OCI-LY7 (cell line): ENCODE data around the gene RTKN. TPM values are rescaled to one million over a fixed set of nuclear protein-coding genes. Genes with fewer than 3 reads are reported as not detected.
"Not testable (repeated sequence)": the region's sequence is repeated elsewhere in the genome, so short reads cannot be mapped to it uniquely, and the experiment has no call there.

Experiments used
- BruUV-seq: library from RNA; stranded (reverse); fragments of 400-500 nt; replicated peaks from 2 replicates; lab custom pipeline; 2021; lab: Mats Ljungman, UMichigan
- CTCF ChIA-PET: fragments of 300-600 bp; sonication (Branson Sonifier 250); formaldehyde crosslinking; loops from one replicate; lab custom pipeline; 2022; ENCODE audit warnings: antibody characterized with exemption; ENCODE audit not compliant: unreplicated experiment; lab: Charles Lee
- POLR2A ChIA-PET: fragments of 300-600 bp; sonication (Branson Sonifier 250); formaldehyde crosslinking; loops from one replicate; lab custom pipeline; 2022; ENCODE audit warnings: antibody characterized with exemption; lab: Charles Lee
- DNase-seq: peaks from one replicate; pipeline ENCODE4 v3.0.0-alpha.2; 2015; ENCODE audit warnings: low spot score
- H2AFZ ChIP-seq: fragments of 200-600 bp; sonication (generic), shearing (Covaris generic); 2 replicates; pipeline ENCODE4 v1.6.1; 2014; ENCODE audit warnings: mild to moderate bottlenecking, antibody characterized with exemption, low read length, moderate library complexity
- H3K27ac ChIP-seq: fragments of 200-600 bp; sonication (generic); 2 replicates; pipeline ENCODE4 v1.5.1; 2014; ENCODE audit warnings: mixed run types, low read depth, mild to moderate bottlenecking, moderate library complexity, low read length, inconsistent platforms; ENCODE audit not compliant: poor library complexity, severe bottlenecking
- H3K36me3 ChIP-seq: fragments of 200-600 bp; sonication (generic); 2 replicates; pipeline ENCODE4 v1.6.1; 2014; ENCODE audit warnings: mild to moderate bottlenecking, antibody characterized with exemption, low read length, moderate library complexity, mixed read lengths; ENCODE audit not compliant: insufficient read depth
- H3K4me1 ChIP-seq: fragments of 200-600 bp; sonication (generic); 2 replicates; pipeline ENCODE4 v1.5.1; 2014; ENCODE audit warnings: mild to moderate bottlenecking, low read length; ENCODE audit not compliant: insufficient read depth, poor library complexity, severe bottlenecking
- H3K4me2 ChIP-seq: fragments of 200-600 bp; sonication (generic); 2 replicates; pipeline ENCODE4 v1.6.1; 2014; ENCODE audit warnings: mild to moderate bottlenecking, low read length
- H3K4me3 ChIP-seq: fragments of 200-600 bp; sonication (generic); 2 replicates; pipeline ENCODE4 v1.5.1; 2014; ENCODE audit warnings: mild to moderate bottlenecking, low read depth, low read length; ENCODE audit not compliant: poor library complexity, severe bottlenecking
- H3K79me2 ChIP-seq: fragments of 200-600 bp; sonication (generic); 2 replicates; pipeline ENCODE4 v1.6.1; 2016; ENCODE audit warnings: low read depth, mild to moderate bottlenecking, low read length, moderate library complexity, mixed read lengths; ENCODE audit not compliant: insufficient read depth
- H3K9me2 ChIP-seq: fragments of 200-600 bp; sonication (generic); 2 replicates; pipeline ENCODE4 v1.6.1; 2016; ENCODE audit warnings: mild to moderate bottlenecking, low read length, mixed read lengths; ENCODE audit not compliant: insufficient read depth
- H3K9me3 ChIP-seq: fragments of 200-600 bp; sonication (generic); 2 replicates; pipeline ENCODE4 v1.6.1; 2014; ENCODE audit warnings: mild to moderate bottlenecking, mixed run types, low read length, mixed read lengths
- H4K20me1 ChIP-seq: fragments of 200-600 bp; sonication (generic); 2 replicates; pipeline ENCODE4 v1.6.1; 2014; ENCODE audit warnings: mild to moderate bottlenecking, antibody characterized with exemption, low read length, moderate library complexity, mixed read lengths; ENCODE audit not compliant: insufficient read depth
- EZH2phosphoT487 ChIP-seq: fragments of 200-600 bp; sonication (generic); IDR thresholded peaks from 2 replicates; pipeline ENCODE4 v1.6.1; 2018; ENCODE audit warnings: low read depth, borderline replicate concordance, mild to moderate bottlenecking, mixed run types, antibody characterized with exemption, low read length, moderate library complexity, mixed read lengths
- intact Hi-C: fragments of 100-400 bp; cut with micrococcal nuclease; formaldehyde crosslinking; loops from one replicate; pipeline ENCODE4 v1.10.0; 2022; ENCODE audit not compliant: unreplicated experiment
- total RNA-seq, 2 experiments: library from RNA; depleted of rRNA in 1 of 2; stranded (reverse); fragments of >200 nt in 1 of 2; shearing (Covaris generic) in 1 of 2; gene quantifications; 2 replicates each; pipeline ENCODE4 v1.2.3, GENCODE V29; 2014 to 2022
- TF ChIP-seq, protein P1 (sequence below): fragments of 200-600 bp; sonication (generic); conservative IDR thresholded peaks from 2 replicates; pipeline ENCODE4 v1.5.1; 2014; ENCODE audit warnings: mild to moderate bottlenecking, antibody characterized with exemption, low read length, moderate library complexity, mixed read lengths

RTKN gene
- total RNA-seq, 2 experiments from 2014 or later: 2.3 to 7.7 TPM

DNA sequence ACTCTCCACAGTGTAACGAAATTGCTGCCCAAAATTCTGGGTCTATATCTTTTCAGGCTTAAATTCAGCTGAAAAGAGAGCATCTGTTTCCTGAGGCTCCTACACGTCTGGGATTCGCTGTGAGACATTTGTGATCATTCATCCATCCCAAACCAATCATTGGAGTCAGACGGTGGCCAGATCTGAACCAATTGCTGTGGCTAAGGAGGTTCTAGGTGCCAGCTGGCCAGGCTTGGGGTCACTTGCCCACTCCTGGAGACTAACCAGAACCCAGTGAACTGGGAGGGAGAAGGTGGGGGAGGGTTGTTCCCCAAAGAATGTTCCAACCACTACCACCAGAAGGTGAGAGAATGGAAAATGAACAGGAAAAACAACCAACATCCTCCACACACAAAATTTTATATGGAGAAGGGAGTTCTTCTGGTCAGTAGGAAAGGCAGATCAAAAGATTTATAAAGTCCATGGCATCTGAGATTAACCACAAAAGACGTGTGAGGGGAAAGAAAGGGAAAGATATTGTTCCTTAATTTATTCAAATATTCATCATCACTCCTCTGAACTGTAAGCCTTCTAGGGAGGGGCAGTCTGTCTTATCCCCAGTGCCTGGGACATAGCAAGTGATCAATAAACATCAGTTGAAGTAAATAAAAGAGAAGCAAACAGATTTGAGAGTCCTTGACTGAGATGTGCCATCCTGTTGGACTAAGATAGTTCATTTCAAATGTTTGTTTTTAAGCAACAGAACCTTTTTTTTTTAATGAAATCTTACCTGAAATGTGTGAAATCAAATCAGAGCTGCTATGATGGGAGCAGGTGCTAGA is 3.0 kb upstream of the RTKN start:
- ChIA-PET CTCF (no interaction called here), POLR2A (interaction anchor here (0.6 to 1.4 kb wide), 3 partner anchors 14 to 24 kb away, joined by 3 to 4 read pairs (median 3); partner anchors contain the start of genes C2orf81, MOGS, WBP1 and WDR54)
- Histone ChIP-seq H3K9me2 (no peaks in the 10 kb centered on the region), H3K4me1 (peaks cover 21% of the 10 kb centered on the region), H3K79me2 (no peaks in the 10 kb centered on the region), H3K36me3 (no peaks in the 10 kb centered on the region), H3K4me2 (0 out of 2 replicates have a peak overlapping the region, but pooled peaks have one; percentile 13), H3K9me3 (no peaks in the 10 kb centered on the region), H3K4me3 (no peak overlapping the region), H3K27ac (no peak overlapping the region), H2AFZ (no peak overlapping the region), H4K20me1 (no peaks in the 10 kb centered on the region)
- TF ChIP-seq EZH2phosphoT487: no peak
- TF ChIP-seq, protein P1, sequence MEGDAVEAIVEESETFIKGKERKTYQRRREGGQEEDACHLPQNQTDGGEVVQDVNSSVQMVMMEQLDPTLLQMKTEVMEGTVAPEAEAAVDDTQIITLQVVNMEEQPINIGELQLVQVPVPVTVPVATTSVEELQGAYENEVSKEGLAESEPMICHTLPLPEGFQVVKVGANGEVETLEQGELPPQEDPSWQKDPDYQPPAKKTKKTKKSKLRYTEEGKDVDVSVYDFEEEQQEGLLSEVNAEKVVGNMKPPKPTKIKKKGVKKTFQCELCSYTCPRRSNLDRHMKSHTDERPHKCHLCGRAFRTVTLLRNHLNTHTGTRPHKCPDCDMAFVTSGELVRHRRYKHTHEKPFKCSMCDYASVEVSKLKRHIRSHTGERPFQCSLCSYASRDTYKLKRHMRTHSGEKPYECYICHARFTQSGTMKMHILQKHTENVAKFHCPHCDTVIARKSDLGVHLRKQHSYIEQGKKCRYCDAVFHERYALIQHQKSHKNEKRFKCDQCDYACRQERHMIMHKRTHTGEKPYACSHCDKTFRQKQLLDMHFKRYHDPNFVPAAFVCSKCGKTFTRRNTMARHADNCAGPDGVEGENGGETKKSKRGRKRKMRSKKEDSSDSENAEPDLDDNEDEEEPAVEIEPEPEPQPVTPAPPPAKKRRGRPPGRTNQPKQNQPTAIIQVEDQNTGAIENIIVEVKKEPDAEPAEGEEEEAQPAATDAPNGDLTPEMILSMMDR: no peak
- DNase-seq: no peak
- no TSS peak for BruUV-seq
- intact Hi-C loops: no loop called here

DNA sequence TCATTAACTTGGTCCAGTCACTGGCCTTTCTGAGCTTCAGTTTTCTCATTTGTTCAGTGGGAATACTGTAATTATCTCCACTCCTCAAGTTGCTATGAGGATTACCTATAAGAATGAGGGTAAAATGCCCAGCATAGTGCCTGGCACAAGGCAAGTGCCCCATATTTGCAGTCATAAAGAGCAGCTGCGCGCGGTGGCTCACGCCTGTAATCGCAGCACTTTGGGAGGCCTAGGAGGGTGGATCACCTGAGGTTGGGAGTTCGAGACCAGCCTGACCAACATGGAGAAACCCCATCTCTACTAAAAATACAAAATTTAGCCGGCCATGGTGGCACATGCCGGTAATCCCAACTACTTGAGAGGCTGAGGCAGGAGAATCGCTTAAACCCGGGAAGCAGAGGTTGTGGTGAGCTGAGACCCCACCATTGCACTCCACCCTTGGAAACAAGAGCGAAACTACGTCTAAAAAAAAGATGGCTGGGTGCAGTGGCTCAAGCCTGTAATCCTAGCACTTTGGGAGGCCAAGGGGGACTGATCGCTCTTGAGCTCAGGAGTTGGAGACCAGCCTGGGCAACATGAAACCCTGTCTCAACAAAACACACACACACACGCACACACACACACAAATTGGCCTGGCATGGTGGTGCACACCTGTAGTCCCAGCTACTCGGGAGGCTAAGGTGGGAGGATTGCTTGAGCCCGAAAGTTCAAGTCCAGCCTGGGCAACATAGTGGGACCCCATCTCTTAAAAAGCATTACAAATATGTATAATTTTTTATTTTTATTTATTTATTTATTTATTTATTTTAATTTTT is 953 bp upstream of the RTKN start:
- H3K9me3 ChIP-seq, H3K27ac ChIP-seq, H4K20me1 ChIP-seq, H3K9me2 ChIP-seq, DNase-seq, H2AFZ ChIP-seq, H3K36me3 ChIP-seq, intact Hi-C loops, H3K4me3 ChIP-seq, H3K4me2 ChIP-seq, BruUV-seq, H3K79me2 ChIP-seq: not testable (repeated sequence)
- CTCF ChIA-PET: interaction anchor here (0.5 kb wide), 1 partner anchor 235 kb away, joined by 3 read pairs; no protein-coding TSS in a partner anchor
- POLR2A ChIA-PET: interaction anchor here (1.4 to 1.6 kb wide), 2 partner anchors 12 to 22 kb away, joined by 3 to 5 read pairs; partner anchors contain the start of genes C2orf81, INO80B and WDR54
- peaks cover 22% of the 10 kb centered on the region for H3K4me1 ChIP-seq

DNA sequence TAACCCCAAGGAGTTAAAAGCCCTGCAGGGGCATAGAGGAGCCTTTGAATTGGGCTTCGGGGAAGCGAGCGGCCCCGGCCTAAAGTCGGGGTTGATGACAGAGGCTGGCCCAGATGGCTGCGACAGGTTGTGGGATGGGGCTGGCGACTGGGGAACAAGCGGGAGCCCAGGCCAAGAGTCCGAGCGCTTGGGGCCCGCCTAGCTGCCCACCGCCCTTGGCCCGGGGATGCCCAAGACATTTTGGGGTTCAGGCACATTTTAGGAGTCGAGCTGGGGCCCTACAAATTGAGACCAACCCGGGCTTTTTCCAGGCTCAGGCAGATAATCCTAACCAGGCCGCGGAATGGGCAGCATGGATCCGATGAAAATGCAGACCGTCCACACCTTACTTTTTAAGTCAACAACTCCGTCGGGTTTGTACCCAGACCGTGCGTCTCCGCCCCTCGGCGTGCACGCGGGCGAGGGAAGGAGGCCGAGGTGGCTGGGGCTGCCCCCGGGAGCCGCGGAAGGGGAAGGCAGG is 507 bp downstream of the RTKN start:
- H3K4me2 ChIP-seq: no peak overlapping the region
- no peaks in the 10 kb centered on the region for H3K79me2 ChIP-seq
- no peak overlapping the region for H3K27ac ChIP-seq
- no peaks in the 10 kb centered on the region for H3K36me3 ChIP-seq
- peaks cover 34% of the 10 kb centered on the region for H3K4me1 ChIP-seq
- no TSS peak for BruUV-seq
- no peaks in the 10 kb centered on the region for H3K9me2 ChIP-seq
- H4K20me1 ChIP-seq: no peaks in the 10 kb centered on the region
- ChIA-PET CTCF (no interaction called here), POLR2A (interaction anchor here (2.0 to 2.3 kb wide), 2 partner anchors 11 to 15 kb away, joined by 13 to 17 read pairs; partner anchors contain the start of gene INO80B)
- H3K9me3 ChIP-seq: no peaks in the 10 kb centered on the region
- TF ChIP-seq, protein P1: no peak
- TF ChIP-seq EZH2phosphoT487: no peak
- DNase-seq: no peak
- intact Hi-C loops: no loop called here
- no peak overlapping the region for H3K4me3 ChIP-seq
- no peak overlapping the region for H2AFZ ChIP-seq
